WTC11 (cell line): ENCODE data around the gene LRRC27. TPM values are rescaled to one million over a fixed set of nuclear protein-coding genes. Genes with fewer than 3 reads are reported as not detected.

Experiments
- ATAC-seq: fragments of 200-7000 bp; cut with Tn5 transposase; 2 replicates; pipeline ENCODE4 v1.10.0; 2021; ENCODE audit warnings: mild to moderate bottlenecking, moderate library complexity
- CTCF ChIA-PET: fragments of 300-600 bp; sonication (Branson Sonifier 250); formaldehyde crosslinking; loops from one replicate; lab custom pipeline; 2021; ENCODE audit warnings: antibody characterized with exemption; lab: Charles Lee
- POLR2A ChIA-PET: fragments of 350-600 bp; sonication (Branson Sonifier 250); formaldehyde crosslinking; loops from one replicate; lab custom pipeline; 2021; ENCODE audit warnings: antibody characterized with exemption; lab: Charles Lee
- DNase-seq: peaks from one replicate; pipeline ENCODE4 v3.0.0; 2021; ENCODE audit warnings: low spot score
- H3K27ac Mint-ChIP-seq: 2 replicates; pipeline ENCODE4 v1.8.0; 2021; ENCODE audit warnings: mixed read lengths
- H3K27me3 Mint-ChIP-seq: 2 replicates; pipeline ENCODE4 v1.8.0; 2021; ENCODE audit warnings: low read depth, mild to moderate bottlenecking, moderate library complexity, mixed read lengths
- H3K36me3 Mint-ChIP-seq: 2 replicates; pipeline ENCODE4 v1.8.0; 2021; ENCODE audit warnings: mixed read lengths
- H3K4me1 Mint-ChIP-seq: 2 replicates; pipeline ENCODE4 v1.8.0; 2022; ENCODE audit warnings: mixed read lengths
- H3K4me3 Mint-ChIP-seq: 2 replicates; pipeline ENCODE4 v1.8.0; 2021; ENCODE audit warnings: mild to moderate bottlenecking, moderate library complexity, mixed read lengths
- H3K9me3 Mint-ChIP-seq: 2 replicates; pipeline ENCODE4 v1.8.0; 2021; ENCODE audit warnings: mixed read lengths
- ATF6 ChIP-seq: sonication (generic); formaldehyde crosslinking; IDR thresholded peaks from 2 replicates; pipeline ENCODE4 v1.8.1; 2023; ENCODE audit warnings: mild to moderate bottlenecking, missing genetic modification reagents
- E2F1 ChIP-seq: sonication (generic); formaldehyde crosslinking; IDR thresholded peaks from 2 replicates; pipeline ENCODE4 v1.8.0; 2022; ENCODE audit warnings: mild to moderate bottlenecking, missing genetic modification reagents
- E2F4 ChIP-seq: sonication (generic); formaldehyde crosslinking; IDR thresholded peaks from 2 replicates; pipeline ENCODE4 v1.8.1; 2022; ENCODE audit warnings: low read depth, mild to moderate bottlenecking, moderate library complexity, missing genetic modification reagents, borderline replicate concordance
- E2F5 ChIP-seq: sonication (generic); formaldehyde crosslinking; IDR thresholded peaks from 2 replicates; pipeline ENCODE4 v1.8.1; 2022; ENCODE audit warnings: mild to moderate bottlenecking, moderate library complexity, missing genetic modification reagents
- FOXJ3 ChIP-seq: sonication (generic); formaldehyde crosslinking; IDR thresholded peaks from 2 replicates; pipeline ENCODE4 v1.9.0; 2021; ENCODE audit warnings: missing genetic modification reagents, mild to moderate bottlenecking, borderline replicate concordance
- IRF2 ChIP-seq: sonication (generic); formaldehyde crosslinking; IDR thresholded peaks from 2 replicates; pipeline ENCODE4 v1.8.0; 2022; ENCODE audit warnings: low read depth, missing genetic modification reagents, borderline replicate concordance
- JAZF1 ChIP-seq: fragments of 250-450 bp; sonication (Bioruptor Pico); IDR thresholded peaks from 2 replicates; pipeline ENCODE4 v1.9.0; 2021; ENCODE audit warnings: moderate library complexity, mild to moderate bottlenecking, inconsistent platforms
- JUN ChIP-seq: sonication (generic); formaldehyde crosslinking; IDR thresholded peaks from 2 replicates; pipeline ENCODE4 v1.8.0; 2023; ENCODE audit warnings: mild to moderate bottlenecking, missing genetic modification reagents
- MAX ChIP-seq: sonication (generic); formaldehyde crosslinking; IDR thresholded peaks from 2 replicates; pipeline ENCODE4 v1.8.0; 2022; ENCODE audit warnings: mild to moderate bottlenecking, missing genetic modification reagents
- MXD4 ChIP-seq: fragments of 250-450 bp; sonication (Bioruptor Pico); IDR thresholded peaks from 2 replicates; pipeline ENCODE4 v1.8.0; 2021; ENCODE audit warnings: mild to moderate bottlenecking, moderate library complexity, borderline replicate concordance
- MYBL2 ChIP-seq: sonication (generic); formaldehyde crosslinking; IDR thresholded peaks from 2 replicates; pipeline ENCODE4 v1.8.1; 2023; ENCODE audit warnings: mild to moderate bottlenecking, moderate library complexity, missing genetic modification reagents
- NFYB ChIP-seq: sonication (generic); formaldehyde crosslinking; conservative IDR thresholded peaks from 2 replicates; pipeline ENCODE4 v1.8.0; 2022; ENCODE audit warnings: low read depth, missing genetic modification reagents
- NR2C2 ChIP-seq: sonication (generic); formaldehyde crosslinking; IDR thresholded peaks from 2 replicates; pipeline ENCODE4 v1.8.0; 2022; ENCODE audit warnings: mild to moderate bottlenecking, missing genetic modification reagents
- PRDM15 ChIP-seq: sonication (generic); formaldehyde crosslinking; IDR thresholded peaks from 2 replicates; pipeline ENCODE4 v1.8.0; 2022; ENCODE audit warnings: missing genetic modification reagents
- STAT6 ChIP-seq: sonication (generic); formaldehyde crosslinking; conservative IDR thresholded peaks from 2 replicates; pipeline ENCODE4 v1.8.1; 2023; ENCODE audit warnings: mild to moderate bottlenecking, low read depth, missing genetic modification reagents, moderate library complexity
- ZNF512 ChIP-seq: sonication (generic); formaldehyde crosslinking; IDR thresholded peaks from 2 replicates; pipeline ENCODE4 v1.8.1; 2022; ENCODE audit warnings: missing genetic modification reagents, borderline replicate concordance
- ZNF671 ChIP-seq: fragments of 250-450 bp; sonication (Bioruptor Pico); IDR thresholded peaks from 2 replicates; pipeline ENCODE4 v1.8.0; 2021; ENCODE audit warnings: mild to moderate bottlenecking
- ZSCAN18 ChIP-seq: fragments of 250-450 bp; sonication (Bioruptor Pico); IDR thresholded peaks from 2 replicates; pipeline ENCODE4 v2.1.2; 2022; ENCODE audit warnings: mild to moderate bottlenecking, moderate library complexity
- total RNA-seq: library from RNA; stranded (reverse); gene quantifications from 3 replicates; pipeline ENCODE4 v1.2.3, GENCODE V29; 2021

Gene LRRC27
- total RNA-seq, 1 experiment from 2014 or later = 4.4 TPM

- no peak for TF ChIP-seq E2F4 (CRISPR knock-in tag)
Measured at GRCh38 chr10:132382231-132382922, 50.4 kb downstream of the LRRC27 start (continued).

- DNase-seq = no peak
- ChIA-PET CTCF (interaction anchor here (1.5 to 1.6 kb wide), 2 partner anchors 22 to 62 kb away, joined by 3 to 6 read pairs; no protein-coding TSS in a partner anchor), POLR2A (no interaction called here)
- Mint-ChIP-seq H3K27me3 (no peaks in the 10 kb centered on the region; the same call in 1 of the 2 replicates), H3K4me1 (peaks cover 4% of the 10 kb centered on the region), H3K4me3 (no peak overlapping the region), H3K27ac (no peak overlapping the region; the same call in 1 of the 2 replicates), H3K36me3 (peaks cover 2% of the 10 kb centered on the region; the same call in 1 of the 2 replicates), H3K9me3 (peaks cover 4% of the 10 kb centered on the region)
- no peak for ATAC-seq
- no peak for TF ChIP-seq E2F1 (CRISPR knock-in tag)
- no peak for TF ChIP-seq ZSCAN18 (CRISPR knock-in tag)
- TF ChIP-seq PRDM15 (CRISPR knock-in tag) = no peak
- TF ChIP-seq ATF6 (CRISPR knock-in tag) = no peak
- TF ChIP-seq MXD4 = no peak
- TF ChIP-seq FOXJ3 (CRISPR knock-in tag) = no peak
- TF ChIP-seq ZNF512 (CRISPR knock-in tag) = no peak
- no peak for TF ChIP-seq IRF2 (CRISPR knock-in tag)
- no peak for TF ChIP-seq MAX (CRISPR knock-in tag)
- no peak for TF ChIP-seq ZNF671
- TF ChIP-seq NR2C2 (CRISPR knock-in tag) = no peak
- no peak for TF ChIP-seq JAZF1 (CRISPR knock-in tag)
- no peak for TF ChIP-seq E2F5 (CRISPR knock-in tag)
- TF ChIP-seq JUN (CRISPR knock-in tag) = no peak
- no peak for TF ChIP-seq NFYB (CRISPR knock-in tag)
- TF ChIP-seq MYBL2 (CRISPR knock-in tag) = no peak
- no peak for TF ChIP-seq STAT6 (CRISPR knock-in tag)
Measured at GRCh38 chr10:132383101-132383500, 51.1 kb downstream of the LRRC27 start.
